ENCODE measurements around the gene GPR160.

Gene GPR160

DNA sequence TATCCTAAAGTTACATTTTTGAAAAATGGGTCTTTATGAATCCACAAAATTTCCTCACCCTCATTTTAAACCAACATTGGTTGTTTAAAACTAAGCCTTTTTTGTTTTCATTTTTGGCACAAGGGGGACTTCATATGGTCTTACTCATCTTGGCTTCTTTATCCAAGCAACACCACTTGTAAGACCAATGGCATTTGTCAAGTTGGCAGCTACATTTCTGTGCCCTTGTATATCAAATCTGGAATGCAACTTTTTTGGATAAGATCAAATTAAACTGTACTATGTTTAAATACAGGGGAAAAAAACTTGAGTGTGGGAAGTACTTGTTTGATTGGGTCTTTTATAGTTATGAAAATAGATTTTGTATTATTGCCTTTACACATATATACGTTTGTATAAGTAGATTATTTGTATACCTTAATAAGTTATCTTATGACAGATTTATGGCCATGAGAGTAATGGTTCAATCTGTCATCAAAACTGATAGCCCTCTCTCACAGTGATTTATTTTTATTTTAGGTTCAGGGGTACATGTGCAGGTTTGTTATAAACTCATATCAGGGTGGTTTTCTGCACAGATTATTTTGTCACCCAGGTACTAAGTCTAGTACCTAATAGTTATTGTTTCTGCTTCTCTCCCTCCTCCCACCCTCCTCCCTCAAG, 43.4 kb downstream of the GPR160 start:
- Histone ChIP-seq H3K4me1 (ENCODE audit: insufficient read depth, insufficient read length) (no peaks in the 10 kb centered on the region), H3K9me3 (ENCODE audit: insufficient read depth, low read length) (no peaks in the 10 kb centered on the region)
- no peak for DNase-seq (ENCODE audit: low read depth, low spot score)

DNA sequence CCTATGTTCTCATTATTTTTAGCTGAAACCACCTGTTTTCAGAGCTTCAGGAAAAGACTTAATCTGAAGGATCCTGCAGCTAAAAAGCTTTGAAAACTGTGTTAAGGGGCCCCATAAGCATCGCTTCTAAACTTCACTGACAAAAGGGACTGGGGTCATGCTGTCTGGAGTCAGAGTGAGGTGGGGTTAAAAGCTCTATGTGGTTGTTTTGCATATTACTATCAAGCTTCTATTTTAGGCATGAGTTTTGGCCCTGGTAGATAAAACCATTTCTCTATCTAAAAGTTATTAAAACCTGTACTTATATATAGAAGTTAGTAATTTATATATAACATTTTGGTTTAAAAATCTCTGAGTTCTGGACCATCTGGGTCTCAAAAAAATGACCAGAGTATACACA, 45.5 kb downstream of the GPR160 start:
- Histone ChIP-seq H3K27me3 (ENCODE audit: insufficient read depth, insufficient read length) (no peaks in the 10 kb centered on the region), H3K9ac (ENCODE audit: insufficient read length, low read depth) (no peak overlapping the region), H3K4me1 (ENCODE audit: insufficient read depth, insufficient read length) (no peaks in the 10 kb centered on the region), H3K36me3 (ENCODE audit: insufficient read depth, insufficient read length, low read length) (peaks cover 28% of the 10 kb centered on the region), H3K4me3 (ENCODE audit: insufficient read length, low read depth) (no peak overlapping the region), H3K9me3 (ENCODE audit: insufficient read depth, low read length) (no peaks in the 10 kb centered on the region)
- no peak for TF ChIP-seq ZNF274 (IDR thresholded peaks at IDR 0.05; ENCODE audit: low read depth, low read length)
- TF ChIP-seq SUZ12 (IDR thresholded peaks at IDR 0.05; ENCODE audit: extremely low read depth, insufficient read depth, insufficient read length) = no peak
- TF ChIP-seq YY1 (IDR thresholded peaks at IDR 0.05; ENCODE audit: insufficient read depth, insufficient read length) = no peak
- DNase-seq (ENCODE audit: low read depth, low spot score) = no peak

More for the DNA sequence above, 43.4 kb downstream of the GPR160 start:
- Histone ChIP-seq H3K27me3 (ENCODE audit: insufficient read depth, insufficient read length) (no peaks in the 10 kb centered on the region), H3K4me3 (ENCODE audit: insufficient read length, low read depth) (no peak overlapping the region), H3K9ac (ENCODE audit: insufficient read length, low read depth) (no peak overlapping the region), H3K36me3 (ENCODE audit: insufficient read depth, insufficient read length, low read length) (peaks cover 17% of the 10 kb centered on the region)
- TF ChIP-seq YY1 (IDR thresholded peaks at IDR 0.05; ENCODE audit: insufficient read depth, insufficient read length) = no peak
- no peak for TF ChIP-seq ZNF274 (IDR thresholded peaks at IDR 0.05; ENCODE audit: low read depth, low read length)
- TF ChIP-seq SUZ12 (IDR thresholded peaks at IDR 0.05; ENCODE audit: extremely low read depth, insufficient read depth, insufficient read length) = no peak

- no peaks in the 10 kb centered on the region for H3K4me1 ChIP-seq (ENCODE audit: insufficient read depth, insufficient read length)
- no peaks in the 10 kb centered on the region for H3K9me3 ChIP-seq (ENCODE audit: insufficient read depth, low read length)
- no peaks in the 10 kb centered on the region for H3K27me3 ChIP-seq (ENCODE audit: insufficient read depth, insufficient read length)
- H3K36me3 ChIP-seq (ENCODE audit: insufficient read depth, insufficient read length, low read length) = peaks cover 28% of the 10 kb centered on the region
- H3K4me3 ChIP-seq (ENCODE audit: insufficient read length, low read depth) = no peak overlapping the region
- TF ChIP-seq ZNF274 (IDR thresholded peaks at IDR 0.05; ENCODE audit: low read depth, low read length) (no peak), YY1 (IDR thresholded peaks at IDR 0.05; ENCODE audit: insufficient read depth, insufficient read length) (no peak), SUZ12 (IDR thresholded peaks at IDR 0.05; ENCODE audit: extremely low read depth, insufficient read depth, insufficient read length) (no peak)
- H3K9ac ChIP-seq (ENCODE audit: insufficient read length, low read depth) = no peak overlapping the region
- DNase-seq (ENCODE audit: low read depth, low spot score) = no peak
These were observed 47.6 kb downstream of the GPR160 start for GRCh38 chr3:170085396-170085795.

- no peak for DNase-seq (ENCODE audit: low read depth, low spot score)
- H3K9me3 ChIP-seq (ENCODE audit: insufficient read depth, low read length) = no peaks in the 10 kb centered on the region
- H3K4me3 ChIP-seq (ENCODE audit: insufficient read length, low read depth) = no peak overlapping the region
- no peaks in the 10 kb centered on the region for H3K4me1 ChIP-seq (ENCODE audit: insufficient read depth, insufficient read length)
- no peaks in the 10 kb centered on the region for H3K27me3 ChIP-seq (ENCODE audit: insufficient read depth, insufficient read length)
- TF ChIP-seq SUZ12 (IDR thresholded peaks at IDR 0.05; ENCODE audit: extremely low read depth, insufficient read depth, insufficient read length) (no peak), YY1 (IDR thresholded peaks at IDR 0.05; ENCODE audit: insufficient read depth, insufficient read length) (no peak), ZNF274 (IDR thresholded peaks at IDR 0.05; ENCODE audit: low read depth, low read length) (no peak)
- no peak overlapping the region for H3K9ac ChIP-seq (ENCODE audit: insufficient read length, low read depth)
- H3K36me3 ChIP-seq (ENCODE audit: insufficient read depth, insufficient read length, low read length) = peaks cover 43% of the 10 kb centered on the region
These were observed 52.2 kb downstream of the GPR160 start for GRCh38 chr3:170089862-170090600.

DNA sequence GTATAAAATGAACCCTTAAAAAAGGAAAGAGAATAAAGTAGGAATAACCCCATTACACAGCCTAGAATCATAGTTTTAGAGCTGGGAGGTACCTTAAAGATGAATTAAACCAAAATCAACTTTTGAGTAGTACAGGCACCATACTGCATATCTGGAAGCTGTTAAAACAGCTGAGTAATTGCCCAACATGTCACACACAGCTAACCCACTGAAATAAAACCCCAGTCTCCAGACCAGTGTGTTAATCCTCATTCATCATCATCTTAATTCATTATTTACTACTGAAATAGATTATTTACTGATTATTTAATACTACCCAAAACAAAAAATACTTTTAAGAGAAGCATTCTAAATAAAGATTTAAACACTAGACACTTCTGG, 52.8 kb downstream of the GPR160 start:
- H3K9me3 ChIP-seq (ENCODE audit: insufficient read depth, low read length) = no peaks in the 10 kb centered on the region
- no peaks in the 10 kb centered on the region for H3K4me1 ChIP-seq (ENCODE audit: insufficient read depth, insufficient read length)
- H3K9ac ChIP-seq (ENCODE audit: insufficient read length, low read depth) = no peak overlapping the region
- H3K4me3 ChIP-seq (ENCODE audit: insufficient read length, low read depth) = no peak overlapping the region
- H3K36me3 ChIP-seq (ENCODE audit: insufficient read depth, insufficient read length, low read length) = peaks cover 42% of the 10 kb centered on the region
- H3K27me3 ChIP-seq (ENCODE audit: insufficient read depth, insufficient read length) = no peaks in the 10 kb centered on the region
- no peak for DNase-seq (ENCODE audit: low read depth, low spot score)
- TF ChIP-seq ZNF274 (IDR thresholded peaks at IDR 0.05; ENCODE audit: low read depth, low read length) (no peak), SUZ12 (IDR thresholded peaks at IDR 0.05; ENCODE audit: extremely low read depth, insufficient read depth, insufficient read length) (no peak), YY1 (IDR thresholded peaks at IDR 0.05; ENCODE audit: insufficient read depth, insufficient read length) (no peak)

DNA sequence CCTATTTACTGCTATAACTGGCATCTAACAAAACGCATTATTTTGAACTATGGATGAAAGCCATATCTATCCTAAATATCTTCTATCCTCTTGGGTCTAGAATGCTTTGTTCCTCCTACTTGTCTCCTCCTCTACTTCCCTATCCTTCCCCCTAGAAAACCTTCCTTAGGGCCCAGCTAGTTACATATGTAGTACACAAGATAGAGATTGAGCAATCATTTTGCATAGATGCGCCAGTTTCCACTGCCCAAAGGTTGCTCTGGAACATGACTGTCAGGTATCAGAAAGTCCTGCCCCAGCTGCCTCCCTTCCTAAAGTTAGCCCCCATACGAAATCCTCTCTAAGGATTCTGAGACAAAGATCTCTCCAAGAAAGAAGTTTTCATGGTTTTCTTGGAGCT, 55.1 kb downstream of the GPR160 start:
- Histone ChIP-seq H3K27me3 (ENCODE audit: insufficient read depth, insufficient read length) (no peaks in the 10 kb centered on the region), H3K9ac (ENCODE audit: insufficient read length, low read depth) (no peak overlapping the region), H3K4me1 (ENCODE audit: insufficient read depth, insufficient read length) (no peaks in the 10 kb centered on the region), H3K9me3 (ENCODE audit: insufficient read depth, low read length) (no peaks in the 10 kb centered on the region), H3K4me3 (ENCODE audit: insufficient read length, low read depth) (no peak overlapping the region), H3K36me3 (ENCODE audit: insufficient read depth, insufficient read length, low read length) (peaks cover 48% of the 10 kb centered on the region)
- no peak for DNase-seq (ENCODE audit: low read depth, low spot score)
- TF ChIP-seq ZNF274 (IDR thresholded peaks at IDR 0.05; ENCODE audit: low read depth, low read length) (no peak), SUZ12 (IDR thresholded peaks at IDR 0.05; ENCODE audit: extremely low read depth, insufficient read depth, insufficient read length) (no peak), YY1 (IDR thresholded peaks at IDR 0.05; ENCODE audit: insufficient read depth, insufficient read length) (no peak)

DNA sequence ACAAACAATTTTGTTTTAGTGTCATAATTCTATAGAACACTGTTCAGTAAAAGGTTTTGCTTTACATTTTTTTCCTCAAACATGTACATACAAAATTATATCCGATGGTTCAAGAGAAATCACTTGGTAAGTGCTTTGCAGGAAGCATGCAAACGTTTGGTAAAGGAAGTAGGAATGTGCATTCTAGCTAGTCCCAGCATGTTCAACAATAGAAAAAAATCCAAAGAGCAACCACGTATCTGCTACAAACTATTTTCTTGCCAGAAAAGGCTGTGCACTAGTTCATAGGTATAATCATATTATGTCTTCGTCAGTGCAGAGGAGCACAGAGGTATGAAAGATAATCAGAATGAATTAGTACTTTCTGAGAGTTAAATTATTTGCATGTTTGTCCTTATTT, 58.0 kb downstream of the GPR160 start:
- Histone ChIP-seq H3K9me3 (ENCODE audit: insufficient read depth, low read length) (no peaks in the 10 kb centered on the region), H3K4me3 (ENCODE audit: insufficient read length, low read depth) (no peak overlapping the region), H3K4me1 (ENCODE audit: insufficient read depth, insufficient read length) (no peaks in the 10 kb centered on the region), H3K9ac (ENCODE audit: insufficient read length, low read depth) (no peak overlapping the region), H3K27me3 (ENCODE audit: insufficient read depth, insufficient read length) (no peaks in the 10 kb centered on the region), H3K36me3 (ENCODE audit: insufficient read depth, insufficient read length, low read length) (peaks cover 73% of the 10 kb centered on the region)
- no peak for DNase-seq (ENCODE audit: low read depth, low spot score)
- TF ChIP-seq YY1 (IDR thresholded peaks at IDR 0.05; ENCODE audit: insufficient read depth, insufficient read length) = no peak
- no peak for TF ChIP-seq SUZ12 (IDR thresholded peaks at IDR 0.05; ENCODE audit: extremely low read depth, insufficient read depth, insufficient read length)
- TF ChIP-seq ZNF274 (IDR thresholded peaks at IDR 0.05; ENCODE audit: low read depth, low read length) = no peak

All from NT2/D1 (cell line).